ENCODE results near the gene UPB1.

GRCh38 chr22:24445481-24446259 is 49.5 kb upstream of the UPB1 start:
- TF ChIP-seq, protein P1, sequence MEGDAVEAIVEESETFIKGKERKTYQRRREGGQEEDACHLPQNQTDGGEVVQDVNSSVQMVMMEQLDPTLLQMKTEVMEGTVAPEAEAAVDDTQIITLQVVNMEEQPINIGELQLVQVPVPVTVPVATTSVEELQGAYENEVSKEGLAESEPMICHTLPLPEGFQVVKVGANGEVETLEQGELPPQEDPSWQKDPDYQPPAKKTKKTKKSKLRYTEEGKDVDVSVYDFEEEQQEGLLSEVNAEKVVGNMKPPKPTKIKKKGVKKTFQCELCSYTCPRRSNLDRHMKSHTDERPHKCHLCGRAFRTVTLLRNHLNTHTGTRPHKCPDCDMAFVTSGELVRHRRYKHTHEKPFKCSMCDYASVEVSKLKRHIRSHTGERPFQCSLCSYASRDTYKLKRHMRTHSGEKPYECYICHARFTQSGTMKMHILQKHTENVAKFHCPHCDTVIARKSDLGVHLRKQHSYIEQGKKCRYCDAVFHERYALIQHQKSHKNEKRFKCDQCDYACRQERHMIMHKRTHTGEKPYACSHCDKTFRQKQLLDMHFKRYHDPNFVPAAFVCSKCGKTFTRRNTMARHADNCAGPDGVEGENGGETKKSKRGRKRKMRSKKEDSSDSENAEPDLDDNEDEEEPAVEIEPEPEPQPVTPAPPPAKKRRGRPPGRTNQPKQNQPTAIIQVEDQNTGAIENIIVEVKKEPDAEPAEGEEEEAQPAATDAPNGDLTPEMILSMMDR (IDR thresholded peaks at IDR 0.05; ENCODE audit: insufficient read depth, low read length): no peak
- TF ChIP-seq GABPA (IDR thresholded peaks at IDR 0.05; ENCODE audit: low read depth): no peak
- no peak for TF ChIP-seq SPI1 (IDR thresholded peaks at IDR 0.05; ENCODE audit: borderline replicate concordance, low read depth)
- TF ChIP-seq POLR2AphosphoS5 (IDR thresholded peaks at IDR 0.05; ENCODE audit: low read depth): no peak

Data from HL-60 (cell line).